GM12892 (cell line): ENCODE data around the gene DAAM1.

Source experiments
- POLR2A ChIP-seq: IDR thresholded peaks from 2 replicates; pipeline ENCODE4 v1.6.1; 2011; ENCODE audit warnings: low read depth, low read length, control low read depth
- TAF1 ChIP-seq: IDR thresholded peaks from 2 replicates; pipeline ENCODE4 v1.6.1; 2011; ENCODE audit warnings: low read depth, mild to moderate bottlenecking, control low read depth, low read length, borderline replicate concordance

GRCh38 chr14:59177262-59177661 is 11.2 kb upstream of the DAAM1 start:
- TF ChIP-seq POLR2A (no peak), TAF1 (no peak)
